Trophoblast cell (in vitro differentiated cells and primary cell): ENCODE measurements around the gene ROCK2.

Source experiments
- DNase-seq, 2 donors: peaks; one replicate each; pipeline ENCODE4 v3.0.0-alpha.2; 2016
- H2AFZ ChIP-seq: 2 replicates; pipeline ENCODE4 v1.6.1; 2013; ENCODE audit warnings: low read length, moderate library complexity, mild to moderate bottlenecking; ENCODE audit not compliant: insufficient read depth, poor library complexity
- H2AK5ac ChIP-seq: 2 replicates; pipeline ENCODE4 v1.6.1; 2013; ENCODE audit warnings: mild to moderate bottlenecking, low read length
- H2BK120ac ChIP-seq: 2 replicates; pipeline ENCODE4 v1.6.1; 2013; ENCODE audit warnings: low read length, mild to moderate bottlenecking, moderate library complexity; ENCODE audit not compliant: insufficient read depth, poor library complexity
- H2BK12ac ChIP-seq: 2 replicates; pipeline ENCODE4 v1.6.1; 2013; ENCODE audit warnings: mild to moderate bottlenecking, low read length, moderate library complexity
- H2BK5ac ChIP-seq: 2 replicates; pipeline ENCODE4 v1.6.1; 2013; ENCODE audit warnings: low read length, low read depth, moderate library complexity, mild to moderate bottlenecking; ENCODE audit not compliant: poor library complexity
- H3K14ac ChIP-seq: 2 replicates; pipeline ENCODE4 v1.6.1; 2013; ENCODE audit warnings: mild to moderate bottlenecking, low read length
- H3K18ac ChIP-seq: 2 replicates; pipeline ENCODE4 v1.6.1; 2013; ENCODE audit warnings: mild to moderate bottlenecking, low read length
- H3K23ac ChIP-seq: 2 replicates; pipeline ENCODE4 v1.6.1; 2013; ENCODE audit warnings: low read length
- H3K27ac ChIP-seq: 2 replicates; pipeline ENCODE4 v1.5.1; 2013; ENCODE audit warnings: low read depth, mild to moderate bottlenecking, inconsistent platforms, low read length, moderate library complexity
- H3K27me3 ChIP-seq: 2 replicates; pipeline ENCODE4 v1.6.1; 2013; ENCODE audit warnings: inconsistent platforms, mild to moderate bottlenecking, low read length, moderate library complexity; ENCODE audit not compliant: insufficient read depth
- H3K36me3 ChIP-seq, 2 experiments: 1 replicate in 1 of 2; 2 replicates in 1 of 2; pipeline ENCODE4 v1.6.1; 2013; ENCODE audit warnings: low read length in 2 of 2, mild to moderate bottlenecking in 2 of 2, moderate library complexity in 1 of 2; ENCODE audit not compliant: insufficient read depth in 2 of 2, control insufficient read depth in 1 of 2
- H3K4ac ChIP-seq: 2 replicates; pipeline ENCODE4 v1.6.1; 2013; ENCODE audit warnings: low read depth, mild to moderate bottlenecking, low read length, moderate library complexity
- H3K4me1 ChIP-seq, 2 experiments: 1 replicate in 1 of 2; 2 replicates in 1 of 2; pipeline ENCODE4 v1.6.1; 2013; ENCODE audit warnings: low read length in 2 of 2, mild to moderate bottlenecking in 2 of 2, moderate library complexity in 1 of 2; ENCODE audit not compliant: insufficient read depth in 2 of 2, control insufficient read depth in 1 of 2
- H3K4me2 ChIP-seq: 2 replicates; pipeline ENCODE4 v1.6.1; 2013; ENCODE audit warnings: inconsistent platforms, mild to moderate bottlenecking, low read length, moderate library complexity
- H3K4me3 ChIP-seq: 2 replicates; pipeline ENCODE4 v1.5.1; 2013; ENCODE audit warnings: mild to moderate bottlenecking, low read depth, low read length, inconsistent platforms
- H3K79me1 ChIP-seq: one replicate; pipeline ENCODE4 v1.6.1; 2013; ENCODE audit warnings: low read length
- H3K79me2 ChIP-seq: 2 replicates; pipeline ENCODE4 v1.6.1; 2013; ENCODE audit warnings: low read length, mild to moderate bottlenecking; ENCODE audit not compliant: control insufficient read depth, insufficient read depth, poor library complexity
- H3K9ac ChIP-seq: 2 replicates; pipeline ENCODE4 v1.6.1; 2013; ENCODE audit warnings: mild to moderate bottlenecking, low read length
- H3K9me3 ChIP-seq: 2 replicates; pipeline ENCODE4 v1.6.1; 2013; ENCODE audit warnings: low read depth, mild to moderate bottlenecking, control low read depth, inconsistent platforms, low read length; ENCODE audit not compliant: insufficient read depth
- H4K12ac ChIP-seq: 2 replicates; pipeline ENCODE4 v1.6.1; 2013; ENCODE audit warnings: low read depth, mild to moderate bottlenecking, low read length, moderate library complexity
- H4K8ac ChIP-seq: 2 replicates; pipeline ENCODE4 v1.6.1; 2013; ENCODE audit warnings: low read depth, mild to moderate bottlenecking, low read length, moderate library complexity
- H4K91ac ChIP-seq: one replicate; pipeline ENCODE4 v1.6.1; 2013; ENCODE audit warnings: low read depth, mild to moderate bottlenecking, low read length, moderate library complexity
- WGBS: extraction: QIAGEN DNeasy Blood & Tissue Kit; methylation state at CpG from one replicate; pipeline ENCODE4 v1.1.7; 2013; ENCODE audit warnings: missing lambda C conversion rate; ENCODE audit not compliant: insufficient read length, insufficient coverage; ENCODE audit errors: extremely low coverage; 5-methylcytosine and 5-hydroxymethylcytosine counted together

ROCK2 gene

DNA sequence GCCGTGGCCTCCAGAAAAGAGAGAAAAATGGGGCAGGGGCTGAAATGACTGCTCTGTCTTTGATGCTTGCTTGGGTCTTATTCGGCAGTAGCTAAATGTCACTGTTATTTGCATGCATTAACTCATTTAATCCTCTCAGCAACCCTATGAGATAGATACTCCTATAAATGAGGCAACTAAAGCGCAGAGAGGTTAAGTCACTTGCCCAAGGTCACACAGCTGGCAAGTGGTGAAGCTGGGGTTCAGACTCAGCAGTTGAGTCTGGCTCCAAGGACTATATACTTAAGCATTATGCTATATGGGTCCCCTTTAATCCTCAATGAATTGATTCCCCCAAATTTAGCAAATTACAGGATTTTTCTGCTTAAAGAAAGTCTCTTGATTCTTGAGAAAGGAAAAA lies 198.4 kb downstream of the ROCK2 start:
- no peak overlapping the region for H3K4me3 ChIP-seq
- no peak overlapping the region for H2AK5ac ChIP-seq
- peaks cover 6 to 9% of the 10 kb centered on the region in 2 experiments for H3K4me1 ChIP-seq
- H3K9ac ChIP-seq, result no peak overlapping the region
- no peak overlapping the region for H2BK12ac ChIP-seq
- H2BK120ac ChIP-seq, result no peak overlapping the region
- no peak overlapping the region for H4K91ac ChIP-seq
- H3K18ac ChIP-seq, result no peak overlapping the region
- H4K12ac ChIP-seq, result no peak overlapping the region
- no peak overlapping the region for H2BK5ac ChIP-seq
- no peak overlapping the region for H3K4me2 ChIP-seq
- no peaks in the 10 kb centered on the region for H3K27me3 ChIP-seq
- no peak overlapping the region for H2AFZ ChIP-seq
- no peaks in the 10 kb centered on the region for H3K79me2 ChIP-seq
- H3K14ac ChIP-seq, result no peak overlapping the region
- H3K27ac ChIP-seq, result no peak overlapping the region
- H3K36me3 ChIP-seq, result no peaks in the 10 kb centered on the region
- no peak overlapping the region for H3K23ac ChIP-seq
- WGBS, result no CpG with 5 or more reads among the region's 3 CpGs
- no peak overlapping the region for H4K8ac ChIP-seq
- no peak for DNase-seq
- peaks cover 2% of the 10 kb centered on the region for H3K9me3 ChIP-seq
- H3K79me1 ChIP-seq, result no peaks in the 10 kb centered on the region
- H3K4ac ChIP-seq, result no peak overlapping the region

DNA sequence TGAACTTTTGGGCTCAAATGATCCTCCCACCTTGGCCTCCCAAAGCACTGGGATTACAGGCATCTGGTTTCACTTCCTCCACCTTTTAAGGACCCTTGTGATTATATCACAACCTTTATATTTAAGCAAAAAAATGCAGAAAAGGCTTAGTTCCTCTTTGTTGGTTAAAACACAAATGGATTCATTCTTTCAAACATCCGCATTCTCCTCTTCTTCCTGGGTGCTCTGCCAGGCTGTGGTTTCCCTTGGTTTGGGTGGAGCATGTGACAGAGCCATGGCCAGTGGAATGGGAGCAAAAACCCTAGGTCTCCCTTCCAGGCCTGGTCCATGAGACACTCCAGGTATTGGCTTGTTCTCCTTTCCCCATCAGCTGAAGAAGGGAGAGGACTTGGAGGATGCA lies 199.1 kb downstream of the ROCK2 start:
- no peak for DNase-seq
- no peak overlapping the region for H4K91ac ChIP-seq
- H2BK120ac ChIP-seq, result no peak overlapping the region
- H3K79me1 ChIP-seq, result no peaks in the 10 kb centered on the region
- no peak overlapping the region for H3K18ac ChIP-seq
- H2BK5ac ChIP-seq, result no peak overlapping the region
- no peaks in the 10 kb centered on the region for H3K27me3 ChIP-seq
- H3K9ac ChIP-seq, result no peak overlapping the region
- H3K4me2 ChIP-seq, result no peak overlapping the region
- H3K4me1 ChIP-seq, result peaks cover 6 to 9% of the 10 kb centered on the region in 2 experiments
- no peaks in the 10 kb centered on the region for H3K79me2 ChIP-seq
- no peak overlapping the region for H3K27ac ChIP-seq
- no peak overlapping the region for H2AK5ac ChIP-seq
- H2BK12ac ChIP-seq, result no peak overlapping the region
- H2AFZ ChIP-seq, result no peak overlapping the region
- peaks cover 2% of the 10 kb centered on the region for H3K9me3 ChIP-seq
- no peaks in the 10 kb centered on the region for H3K36me3 ChIP-seq
- WGBS, result no CpG with 5 or more reads among the region's 1 CpG
- no peak overlapping the region for H3K23ac ChIP-seq
- no peak overlapping the region for H3K4me3 ChIP-seq
- no peak overlapping the region for H4K8ac ChIP-seq
- H3K4ac ChIP-seq, result no peak overlapping the region
- H3K14ac ChIP-seq, result no peak overlapping the region
- no peak overlapping the region for H4K12ac ChIP-seq

DNA sequence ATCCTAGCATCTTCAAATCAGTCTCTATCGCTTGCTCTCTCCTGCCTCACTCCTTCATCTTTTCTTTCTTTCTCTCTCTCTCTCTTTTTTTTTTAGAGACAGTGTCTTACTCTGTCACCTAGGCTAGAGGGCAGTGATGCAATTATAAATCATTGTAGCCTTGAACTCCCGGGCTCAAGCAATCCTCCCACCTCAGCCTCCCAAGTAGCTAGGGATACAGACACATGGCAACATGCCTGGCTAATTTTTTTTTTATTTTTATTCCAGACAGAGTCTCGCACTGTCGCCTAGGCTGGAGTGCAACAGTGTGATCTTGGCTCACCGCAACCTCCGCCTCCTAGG lies 199.7 kb downstream of the ROCK2 start:
- no peaks in the 10 kb centered on the region for H3K79me1 ChIP-seq
- no peak overlapping the region for H3K4ac ChIP-seq
- H3K79me2 ChIP-seq, result no peaks in the 10 kb centered on the region
- H3K14ac ChIP-seq, result no peak overlapping the region
- peaks cover 2% of the 10 kb centered on the region for H3K9me3 ChIP-seq
- H3K9ac ChIP-seq, result no peak overlapping the region
- no peak overlapping the region for H3K4me3 ChIP-seq
- no CpG with 5 or more reads among the region's 6 CpGs for WGBS
- no peaks in the 10 kb centered on the region for H3K27me3 ChIP-seq
- H4K8ac ChIP-seq, result no peak overlapping the region
- H2AK5ac ChIP-seq, result no peak overlapping the region
- no peak for DNase-seq
- no peaks in the 10 kb centered on the region for H3K36me3 ChIP-seq
- H2BK5ac ChIP-seq, result no peak overlapping the region
- H3K27ac ChIP-seq, result no peak overlapping the region
- H4K91ac ChIP-seq, result no peak overlapping the region
- no peak overlapping the region for H4K12ac ChIP-seq
- H3K23ac ChIP-seq, result no peak overlapping the region
- peaks cover 6 to 9% of the 10 kb centered on the region in 2 experiments for H3K4me1 ChIP-seq
- no peak overlapping the region for H3K4me2 ChIP-seq
- H2AFZ ChIP-seq, result no peak overlapping the region
- no peak overlapping the region for H3K18ac ChIP-seq
- no peak overlapping the region for H2BK12ac ChIP-seq
- H2BK120ac ChIP-seq, result no peak overlapping the region

DNA sequence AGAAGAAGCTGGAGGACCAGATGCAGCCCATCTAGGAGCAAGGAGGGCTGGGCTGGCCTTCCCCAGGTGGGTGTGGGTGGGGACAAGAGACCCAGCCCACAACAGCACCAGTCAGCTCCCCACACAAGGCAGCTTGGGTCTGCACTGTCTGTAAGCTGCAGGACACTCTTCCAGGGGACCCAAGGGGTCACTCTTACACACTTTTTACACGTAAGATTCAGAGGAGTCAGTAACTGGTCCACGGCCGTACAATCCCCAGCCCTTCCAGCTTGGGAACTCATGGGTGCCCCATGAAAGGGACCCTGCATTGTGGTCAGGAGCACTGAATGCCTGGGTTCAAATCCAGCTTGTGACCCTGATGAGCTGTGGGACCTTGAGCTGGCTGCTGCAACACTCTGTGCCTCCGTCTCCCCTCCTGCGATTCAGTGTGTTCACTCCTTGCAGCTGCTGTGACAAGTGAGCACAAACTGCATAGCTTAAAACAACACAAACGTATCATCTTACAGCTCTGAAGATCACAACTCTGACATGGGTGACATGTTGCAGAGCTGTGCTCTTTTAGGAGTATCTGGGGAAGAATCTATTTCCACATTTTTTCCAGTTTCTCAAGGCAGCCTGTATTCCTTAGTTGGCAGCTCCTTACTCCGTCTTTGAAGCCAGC lies 200.2 kb downstream of the ROCK2 start:
- H2BK12ac ChIP-seq, result no peak overlapping the region

More for the DNA sequence above, 200.2 kb downstream of the ROCK2 start:
- no peaks in the 10 kb centered on the region for H3K36me3 ChIP-seq
- peaks cover 2% of the 10 kb centered on the region for H3K9me3 ChIP-seq
- H3K18ac ChIP-seq, result no peak overlapping the region
- no peak overlapping the region for H2AFZ ChIP-seq
- no peak overlapping the region for H3K4me3 ChIP-seq
- H3K27me3 ChIP-seq, result no peaks in the 10 kb centered on the region
- no peak overlapping the region for H4K12ac ChIP-seq
- H3K4ac ChIP-seq, result no peak overlapping the region
- H3K79me1 ChIP-seq, result no peaks in the 10 kb centered on the region
- H2BK120ac ChIP-seq, result no peak overlapping the region
- no peak overlapping the region for H2AK5ac ChIP-seq
- H3K14ac ChIP-seq, result no peak overlapping the region
- H4K91ac ChIP-seq, result no peak overlapping the region
- H3K4me1 ChIP-seq, result peaks cover 6 to 9% of the 10 kb centered on the region in 2 experiments
- no peak overlapping the region for H3K27ac ChIP-seq
- no peak overlapping the region for H2BK5ac ChIP-seq
- no peaks in the 10 kb centered on the region for H3K79me2 ChIP-seq
- no peak overlapping the region for H3K9ac ChIP-seq
- no peak overlapping the region for H3K4me2 ChIP-seq
- no peak overlapping the region for H3K23ac ChIP-seq
- DNase-seq, result no peak
- no peak overlapping the region for H4K8ac ChIP-seq
- no CpG with 5 or more reads among the region's 7 CpGs for WGBS
